Erythroblast (primary cell): Measurements from ENCODE around the gene ADD1.

ENCODE experiments used
- GATA1 ChIP-seq: IDR thresholded peaks from 2 replicates; pipeline ENCODE4 v1.6.1; 2011; ENCODE audit warnings: low read depth, mild to moderate bottlenecking, control low read depth, low read length, moderate library complexity
- POLR2A ChIP-seq: IDR thresholded peaks from 2 replicates; pipeline ENCODE4 v1.6.1; 2011; ENCODE audit warnings: mild to moderate bottlenecking, low read length

GRCh38 chr4:2856266-2856665 lies 12.6 kb downstream of the ADD1 start:
- TF ChIP-seq POLR2A (no peak), GATA1 (no peak)
